HepG2 (cell line): ENCODE measurements around the gene TUBB4A. TPM values are rescaled to one million over a fixed set of nuclear protein-coding genes. Genes with fewer than 3 reads are reported as not detected.
A peak's percentile ranks its signal among the peaks of the same experiment; 100 is the strongest.

Source experiments
- CREB1 ChIP-seq, 2 experiments: fragments of 450-650 bp in 1 of 2; IDR thresholded peaks; 2 replicates each; pipeline ENCODE4 v1.6.1; 2016 to 2017; ENCODE audit warnings: control low read depth in 1 of 2, mild to moderate bottlenecking in 1 of 2, missing compliant biosample characterization in 1 of 2, missing genetic modification characterization in 1 of 2
- MTA3 ChIP-seq: sonication (generic); formaldehyde crosslinking; IDR thresholded peaks from 2 replicates; pipeline ENCODE4 v1.4.0; 2020; ENCODE audit warnings: missing genetic modification reagents
- PAF1 ChIP-seq: IDR thresholded peaks from 2 replicates; pipeline ENCODE4 v1.6.1; 2016; ENCODE audit warnings: missing genetic modification reagents, missing compliant biosample characterization
- SMAD1 ChIP-seq: sonication (generic); formaldehyde crosslinking; IDR thresholded peaks from 2 replicates; pipeline ENCODE4 v1.4.0; 2020; ENCODE audit warnings: missing genetic modification reagents, low read depth, mild to moderate bottlenecking, borderline replicate concordance
- SRY ChIP-seq: sonication (generic); formaldehyde crosslinking; IDR thresholded peaks from 2 replicates; pipeline ENCODE4 v1.8.0; 2022; ENCODE audit warnings: mild to moderate bottlenecking, missing genetic modification reagents
- TBL1XR1 ChIP-seq: fragments of 150-350 bp; IDR thresholded peaks from 2 replicates; pipeline ENCODE4 v1.6.1; 2014; ENCODE audit warnings: borderline replicate concordance, low read length; ENCODE audit not compliant: partially characterized antibody
- TEAD2 ChIP-seq: sonication (generic); formaldehyde crosslinking; IDR thresholded peaks from 2 replicates; pipeline ENCODE4 v1.9.0; 2021; ENCODE audit warnings: missing genetic modification reagents
- ZNF10 ChIP-seq: sonication (generic); formaldehyde crosslinking; IDR thresholded peaks from 2 replicates; pipeline ENCODE4 v1.4.0; 2020; ENCODE audit warnings: mild to moderate bottlenecking, low read depth, missing genetic modification reagents, borderline replicate concordance
- ZNF274 ChIP-seq: sonication (generic); formaldehyde crosslinking; IDR thresholded peaks from 2 replicates; pipeline ENCODE4 v1.5.1; 2020; ENCODE audit warnings: mild to moderate bottlenecking, missing genetic modification reagents
- ZNF430 ChIP-seq: sonication (generic); formaldehyde crosslinking; IDR thresholded peaks from 2 replicates; pipeline ENCODE4 v1.9.0; 2021; ENCODE audit warnings: mild to moderate bottlenecking, missing genetic modification reagents
- ZNF563 ChIP-seq: sonication (generic); formaldehyde crosslinking; IDR thresholded peaks from 2 replicates; pipeline ENCODE4 v1.8.0; 2022; ENCODE audit warnings: mild to moderate bottlenecking, moderate library complexity, missing genetic modification reagents
- ZNF780A ChIP-seq: sonication (generic); formaldehyde crosslinking; IDR thresholded peaks from 2 replicates; pipeline ENCODE4 v1.8.0; 2022; ENCODE audit warnings: mild to moderate bottlenecking, missing genetic modification reagents, moderate library complexity
- polyA plus RNA-seq, 8 experiments: library from polyadenylated mRNA; depleted of rRNA in 3 of 8; stranded (reverse) in 7 of 8; unstranded in 1 of 8; fragments of >200 nt; fragmentation: Illumina TruSeq in 4 of 8; extraction: Trizol in 4 of 8; gene quantifications; 2 replicates each; pipeline versions ENCODE4 v1.2.1 to v1.2.3, GENCODE V29; 2011 to 2016; ENCODE audit warnings: low read depth in 4 of 8, missing spikeins in 1 of 8, mixed read lengths in 1 of 8; ENCODE audit not compliant: insufficient read depth in 1 of 8
- total RNA-seq, 5 experiments: library from RNA; depleted of rRNA; stranded (reverse); fragments of >200 nt; fragmentation: Illumina TruSeq; extraction: Trizol; gene quantifications; 2 replicates each; pipeline ENCODE4 v1.2.3, GENCODE V29; 2016; ENCODE audit warnings: low read depth in 1 of 5
- TF ChIP-seq, protein P1 (sequence below), 2 experiments: fragments of 450-650 bp in 1 of 2; sonication (generic) in 1 of 2; formaldehyde crosslinking in 1 of 2; IDR thresholded peaks; 2 replicates each; pipeline versions ENCODE4 v1.6.1 to v1.8.0; 2016 to 2022; ENCODE audit warnings: antibody characterized with exemption in 1 of 2, mild to moderate bottlenecking in 1 of 2, missing genetic modification reagents in 1 of 2
- TF ChIP-seq, protein P2 (sequence below): IDR thresholded peaks from 2 replicates; pipeline ENCODE4 v1.6.1; 2012; ENCODE audit warnings: low read length, improper control_type of control experiment

The TUBB4A gene
- total and polyA plus RNA-seq, 2 of the 13 experiments (the other 11 are each of a cell fraction or from before 2014, with no cell fraction given): not detected

DNA sequence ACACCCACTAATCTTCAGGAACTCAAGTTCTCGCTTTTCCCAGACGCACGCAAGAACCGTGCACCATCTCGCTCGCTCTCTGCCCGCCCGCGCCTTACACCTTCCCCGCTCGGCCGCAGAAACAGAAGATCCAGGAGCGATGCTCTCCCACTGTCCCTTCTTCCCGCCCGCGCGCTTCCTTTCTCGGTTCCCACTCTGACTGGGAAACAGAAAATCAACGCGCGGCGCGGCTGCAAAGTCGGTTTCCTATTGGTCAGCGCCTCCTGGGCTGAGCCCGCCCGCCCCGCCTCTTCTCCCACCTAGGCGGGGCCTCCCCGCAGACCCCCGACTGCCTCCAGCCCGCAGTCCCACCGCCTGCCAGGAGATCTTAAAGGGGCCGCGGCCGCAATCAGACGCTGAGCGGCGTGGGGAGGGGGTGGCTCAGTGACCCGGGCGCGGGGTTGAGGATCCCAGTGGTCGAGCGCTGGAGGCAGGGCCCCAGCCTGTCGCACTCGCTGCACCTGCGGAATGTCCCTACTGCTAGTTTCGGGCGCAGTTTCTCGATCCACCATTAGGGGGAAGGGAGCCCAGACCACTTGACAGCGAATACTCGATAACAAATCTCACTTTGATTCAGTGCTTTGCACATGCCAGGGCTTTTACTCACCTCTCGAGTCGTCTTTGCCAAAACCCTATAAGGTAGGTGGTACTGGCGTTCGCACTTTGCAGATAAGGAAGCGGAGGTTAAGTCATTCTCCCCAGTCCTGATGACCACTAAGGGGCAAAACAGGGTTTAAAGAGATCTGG, 41.8 kb downstream of the TUBB4A start (continued):
- TF ChIP-seq PAF1 (CRISPR knock-in tag) (no peak), ZNF563 (CRISPR knock-in tag) (no peak), ZNF780A (CRISPR knock-in tag) (no peak), TEAD2 (no peak), ZNF274 (no peak), CREB1 (IDR thresholded peaks at IDR 0.05) (no peak), CREB1 (CRISPR knock-in tag; IDR thresholded peaks at IDR 0.05) (0 out of 2 replicates have a peak, but pooled peaks have one; percentile 11), SMAD1 (peak; percentile 55; the same call in 1 of the 2 replicates), TBL1XR1 (no peak), ZNF430 (0 out of 2 replicates have a peak, but pooled peaks have one; percentile 37), MTA3 (CRISPR knock-in tag) (no peak), ZNF10 (CRISPR knock-in tag) (no peak), SRY (CRISPR knock-in tag) (no peak)
- TF ChIP-seq, protein P1, sequence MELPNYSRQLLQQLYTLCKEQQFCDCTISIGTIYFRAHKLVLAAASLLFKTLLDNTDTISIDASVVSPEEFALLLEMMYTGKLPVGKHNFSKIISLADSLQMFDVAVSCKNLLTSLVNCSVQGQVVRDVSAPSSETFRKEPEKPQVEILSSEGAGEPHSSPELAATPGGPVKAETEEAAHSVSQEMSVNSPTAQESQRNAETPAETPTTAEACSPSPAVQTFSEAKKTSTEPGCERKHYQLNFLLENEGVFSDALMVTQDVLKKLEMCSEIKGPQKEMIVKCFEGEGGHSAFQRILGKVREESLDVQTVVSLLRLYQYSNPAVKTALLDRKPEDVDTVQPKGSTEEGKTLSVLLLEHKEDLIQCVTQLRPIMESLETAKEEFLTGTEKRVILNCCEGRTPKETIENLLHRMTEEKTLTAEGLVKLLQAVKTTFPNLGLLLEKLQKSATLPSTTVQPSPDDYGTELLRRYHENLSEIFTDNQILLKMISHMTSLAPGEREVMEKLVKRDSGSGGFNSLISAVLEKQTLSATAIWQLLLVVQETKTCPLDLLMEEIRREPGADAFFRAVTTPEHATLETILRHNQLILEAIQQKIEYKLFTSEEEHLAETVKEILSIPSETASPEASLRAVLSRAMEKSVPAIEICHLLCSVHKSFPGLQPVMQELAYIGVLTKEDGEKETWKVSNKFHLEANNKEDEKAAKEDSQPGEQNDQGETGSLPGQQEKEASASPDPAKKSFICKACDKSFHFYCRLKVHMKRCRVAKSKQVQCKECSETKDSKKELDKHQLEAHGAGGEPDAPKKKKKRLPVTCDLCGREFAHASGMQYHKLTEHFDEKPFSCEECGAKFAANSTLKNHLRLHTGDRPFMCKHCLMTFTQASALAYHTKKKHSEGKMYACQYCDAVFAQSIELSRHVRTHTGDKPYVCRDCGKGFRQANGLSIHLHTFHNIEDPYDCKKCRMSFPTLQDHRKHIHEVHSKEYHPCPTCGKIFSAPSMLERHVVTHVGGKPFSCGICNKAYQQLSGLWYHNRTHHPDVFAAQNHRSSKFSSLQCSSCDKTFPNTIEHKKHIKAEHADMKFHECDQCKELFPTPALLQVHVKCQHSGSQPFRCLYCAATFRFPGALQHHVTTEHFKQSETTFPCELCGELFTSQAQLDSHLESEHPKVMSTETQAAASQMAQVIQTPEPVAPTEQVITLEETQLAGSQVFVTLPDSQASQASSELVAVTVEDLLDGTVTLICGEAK (IDR thresholded peaks at IDR 0.05): no peak
- TF ChIP-seq, protein P1 (CRISPR knock-in tag; IDR thresholded peaks at IDR 0.05): peak; percentile 41
- TF ChIP-seq, protein P2, sequence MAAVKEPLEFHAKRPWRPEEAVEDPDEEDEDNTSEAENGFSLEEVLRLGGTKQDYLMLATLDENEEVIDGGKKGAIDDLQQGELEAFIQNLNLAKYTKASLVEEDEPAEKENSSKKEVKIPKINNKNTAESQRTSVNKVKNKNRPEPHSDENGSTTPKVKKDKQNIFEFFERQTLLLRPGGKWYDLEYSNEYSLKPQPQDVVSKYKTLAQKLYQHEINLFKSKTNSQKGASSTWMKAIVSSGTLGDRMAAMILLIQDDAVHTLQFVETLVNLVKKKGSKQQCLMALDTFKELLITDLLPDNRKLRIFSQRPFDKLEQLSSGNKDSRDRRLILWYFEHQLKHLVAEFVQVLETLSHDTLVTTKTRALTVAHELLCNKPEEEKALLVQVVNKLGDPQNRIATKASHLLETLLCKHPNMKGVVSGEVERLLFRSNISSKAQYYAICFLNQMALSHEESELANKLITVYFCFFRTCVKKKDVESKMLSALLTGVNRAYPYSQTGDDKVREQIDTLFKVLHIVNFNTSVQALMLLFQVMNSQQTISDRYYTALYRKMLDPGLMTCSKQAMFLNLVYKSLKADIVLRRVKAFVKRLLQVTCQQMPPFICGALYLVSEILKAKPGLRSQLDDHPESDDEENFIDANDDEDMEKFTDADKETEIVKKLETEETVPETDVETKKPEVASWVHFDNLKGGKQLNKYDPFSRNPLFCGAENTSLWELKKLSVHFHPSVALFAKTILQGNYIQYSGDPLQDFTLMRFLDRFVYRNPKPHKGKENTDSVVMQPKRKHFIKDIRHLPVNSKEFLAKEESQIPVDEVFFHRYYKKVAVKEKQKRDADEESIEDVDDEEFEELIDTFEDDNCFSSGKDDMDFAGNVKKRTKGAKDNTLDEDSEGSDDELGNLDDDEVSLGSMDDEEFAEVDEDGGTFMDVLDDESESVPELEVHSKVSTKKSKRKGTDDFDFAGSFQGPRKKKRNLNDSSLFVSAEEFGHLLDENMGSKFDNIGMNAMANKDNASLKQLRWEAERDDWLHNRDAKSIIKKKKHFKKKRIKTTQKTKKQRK: no peak
